ENCODE measurements around the gene SYNE1.

DNA sequence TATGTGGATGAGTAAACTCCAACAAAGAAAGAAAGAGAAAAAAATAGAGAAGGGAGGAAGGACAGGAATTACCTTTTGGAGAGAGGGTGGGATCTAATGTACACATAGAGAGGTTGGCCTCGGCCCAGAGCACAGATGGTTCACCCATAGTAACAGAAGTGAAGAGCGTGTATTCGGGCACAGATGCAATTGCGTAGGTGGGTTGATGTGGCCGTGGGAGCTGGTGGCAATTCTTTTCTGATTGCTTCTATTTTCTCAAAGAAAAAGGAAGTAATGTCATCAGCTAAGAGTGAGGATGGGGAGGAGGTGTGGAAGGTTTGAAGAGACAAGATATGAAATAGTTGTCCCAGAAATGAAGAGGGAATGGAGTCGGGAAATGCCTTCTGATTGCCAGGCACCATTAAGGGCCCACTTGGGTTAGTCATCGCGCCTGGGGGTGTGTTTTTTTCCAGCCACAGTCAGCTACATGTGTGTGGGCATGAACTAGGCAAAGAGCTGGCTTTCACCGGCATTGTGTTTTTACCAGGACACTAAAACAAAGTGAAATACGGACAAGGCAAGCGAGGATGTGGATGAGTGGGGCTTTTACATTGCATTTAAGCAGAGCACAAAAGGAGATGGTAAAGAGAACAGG lies 158.7 kb downstream of the SYNE1 start:
- no peak for TF ChIP-seq POLR2A (IDR thresholded peaks at IDR 0.05)
- TF ChIP-seq, protein P1, sequence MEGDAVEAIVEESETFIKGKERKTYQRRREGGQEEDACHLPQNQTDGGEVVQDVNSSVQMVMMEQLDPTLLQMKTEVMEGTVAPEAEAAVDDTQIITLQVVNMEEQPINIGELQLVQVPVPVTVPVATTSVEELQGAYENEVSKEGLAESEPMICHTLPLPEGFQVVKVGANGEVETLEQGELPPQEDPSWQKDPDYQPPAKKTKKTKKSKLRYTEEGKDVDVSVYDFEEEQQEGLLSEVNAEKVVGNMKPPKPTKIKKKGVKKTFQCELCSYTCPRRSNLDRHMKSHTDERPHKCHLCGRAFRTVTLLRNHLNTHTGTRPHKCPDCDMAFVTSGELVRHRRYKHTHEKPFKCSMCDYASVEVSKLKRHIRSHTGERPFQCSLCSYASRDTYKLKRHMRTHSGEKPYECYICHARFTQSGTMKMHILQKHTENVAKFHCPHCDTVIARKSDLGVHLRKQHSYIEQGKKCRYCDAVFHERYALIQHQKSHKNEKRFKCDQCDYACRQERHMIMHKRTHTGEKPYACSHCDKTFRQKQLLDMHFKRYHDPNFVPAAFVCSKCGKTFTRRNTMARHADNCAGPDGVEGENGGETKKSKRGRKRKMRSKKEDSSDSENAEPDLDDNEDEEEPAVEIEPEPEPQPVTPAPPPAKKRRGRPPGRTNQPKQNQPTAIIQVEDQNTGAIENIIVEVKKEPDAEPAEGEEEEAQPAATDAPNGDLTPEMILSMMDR (IDR thresholded peaks at IDR 0.05) = no peak
- no peak for TF ChIP-seq EP300 (IDR thresholded peaks at IDR 0.05)

Data from ovary (tissue), 3 donors.